Hindlimb muscle (tissue), 1 donor: ENCODE measurements around the gene TMEM183A. TPM values are rescaled to one million over a fixed set of nuclear protein-coding genes. Genes with fewer than 3 reads are reported as not detected.

Source experiments
- DNase-seq: peaks from one replicate; pipeline ENCODE4 v3.0.0-alpha.2; 2013
- polyA plus RNA-seq: library from polyadenylated mRNA; unstranded; fragments of 120-200 nt; gene quantifications from one replicate; pipeline ENCODE4 v1.2.1, GENCODE V29; 2013; ENCODE audit not compliant: insufficient read length

TMEM183A gene
- polyA plus RNA-seq, 1 donor, result 35.5 TPM

- no peak for DNase-seq
Observed at GRCh38 chr1:203073469-203073868, 66.3 kb downstream of the TMEM183A start.

Other genes starting within 250 kb of the TMEM183A start
- gene KDM5B, start 199.0 kb upstream of the TMEM183A start, polyA plus RNA-seq, result 43.0 TPM
- gene PCAT6, start 196.4 kb upstream of the TMEM183A start, polyA plus RNA-seq, result 2.7 TPM
- 6.2 TPM for gene RABIF, start 118.2 kb upstream of the TMEM183A start, polyA plus RNA-seq
- 19.7 TPM for gene KLHL12, start 80.1 kb upstream of the TMEM183A start, polyA plus RNA-seq
- gene ADIPOR1, start 49.1 kb upstream of the TMEM183A start, polyA plus RNA-seq, result 62.7 TPM
- gene CYB5R1, start 40.1 kb upstream of the TMEM183A start, polyA plus RNA-seq, result 94.4 TPM
- 69.4 TPM for gene PPFIA4, start 19.1 kb downstream of the TMEM183A start, polyA plus RNA-seq
- 562 TPM for gene MYOG, start 78.6 kb downstream of the TMEM183A start, polyA plus RNA-seq
- 8.2 TPM for gene ADORA1, start 120.4 kb downstream of the TMEM183A start, polyA plus RNA-seq
- 534 TPM for gene MYBPH, start 168.5 kb downstream of the TMEM183A start, polyA plus RNA-seq
- 1.7 TPM for gene CHI3L1, start 179.3 kb downstream of the TMEM183A start, polyA plus RNA-seq
- 1.7 TPM for gene CHIT1, start 222.3 kb downstream of the TMEM183A start, polyA plus RNA-seq